Limb (tissue), 2 donors: ENCODE measurements around the gene NYAP2.
A peak's percentile ranks its signal among the peaks of the same experiment; 100 is the strongest.

Source experiments
- DNase-seq, 2 donors: peaks; one replicate each; pipeline ENCODE4 v3.0.0-alpha.2; 2016; ENCODE audit errors: extremely low spot score in 2 of 2

The NYAP2 gene

DNA sequence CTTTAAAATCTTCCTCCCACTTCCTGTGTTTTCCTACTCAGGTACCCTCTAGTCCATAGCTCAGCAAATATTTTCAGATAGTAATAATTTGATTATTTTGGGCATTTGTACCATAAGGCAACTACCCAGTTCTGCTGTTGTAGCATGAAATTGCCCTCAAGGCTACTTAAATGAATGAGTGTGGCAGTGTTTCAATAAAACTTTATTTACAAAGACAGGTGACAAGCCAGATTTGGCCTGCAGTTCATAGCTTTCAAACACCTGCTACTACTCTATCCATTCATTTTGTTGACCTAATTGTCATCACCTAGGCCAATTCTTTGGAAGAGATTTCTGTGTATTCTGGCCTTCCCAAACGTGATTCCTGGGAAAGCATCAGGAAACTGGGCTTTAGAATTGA, 28.9 kb downstream of the NYAP2 start:
- no peak for DNase-seq

DNA sequence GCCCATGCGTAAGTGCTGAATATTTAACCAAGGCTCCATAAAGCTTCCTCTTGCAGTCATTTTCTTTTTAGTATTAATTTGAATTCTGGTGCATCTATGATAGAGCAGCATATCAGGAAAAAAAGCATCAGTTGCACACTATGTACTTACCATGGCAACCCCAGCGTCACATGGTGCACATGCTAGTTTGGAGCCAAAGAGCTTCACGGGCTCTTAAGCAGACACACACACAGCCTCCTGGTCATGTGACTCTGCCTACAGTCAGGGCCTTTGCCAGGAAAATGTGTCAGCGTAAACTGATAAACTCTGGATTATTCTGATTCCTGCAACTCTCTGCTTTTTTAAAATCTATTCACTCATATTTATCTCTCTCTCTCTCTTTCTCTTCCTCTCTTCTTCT, 30.2 kb downstream of the NYAP2 start:
- peak; percentile 42 to 59 for DNase-seq

DNA sequence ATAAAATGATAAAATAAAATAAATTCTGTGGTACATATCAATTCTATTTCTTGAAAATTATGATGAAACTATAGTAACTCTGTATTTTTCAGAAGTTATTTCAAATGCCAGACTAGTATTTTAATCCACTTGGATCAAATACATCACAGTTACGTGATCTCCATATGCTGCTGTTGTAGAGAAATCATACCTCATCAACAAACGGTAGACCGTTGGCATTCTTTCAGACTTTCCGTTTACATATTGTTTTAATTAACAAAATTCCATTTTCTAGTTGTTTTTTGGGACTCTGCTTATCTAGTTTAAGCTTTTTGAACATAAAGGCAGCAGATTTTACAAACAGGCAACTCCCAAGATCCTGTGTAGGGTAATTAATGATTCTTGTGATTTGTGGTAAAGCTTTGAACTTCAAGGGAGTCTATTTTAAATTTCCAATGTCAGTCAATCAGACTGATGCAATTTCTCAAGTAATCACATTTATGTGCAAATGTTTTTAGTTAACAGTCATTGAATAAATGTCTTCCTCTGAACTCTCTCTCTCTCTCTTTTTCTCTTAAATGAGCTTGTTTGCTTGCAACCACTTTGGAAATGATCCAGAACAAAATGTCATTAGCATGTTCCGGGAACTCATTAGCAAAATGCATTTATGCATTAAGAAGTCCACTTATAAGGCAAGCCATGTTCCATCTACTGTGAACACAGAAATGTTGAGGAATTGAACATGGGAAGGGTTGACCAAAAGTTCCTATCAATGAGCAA, 31.8 kb downstream of the NYAP2 start:
- DNase-seq: no peak

DNA sequence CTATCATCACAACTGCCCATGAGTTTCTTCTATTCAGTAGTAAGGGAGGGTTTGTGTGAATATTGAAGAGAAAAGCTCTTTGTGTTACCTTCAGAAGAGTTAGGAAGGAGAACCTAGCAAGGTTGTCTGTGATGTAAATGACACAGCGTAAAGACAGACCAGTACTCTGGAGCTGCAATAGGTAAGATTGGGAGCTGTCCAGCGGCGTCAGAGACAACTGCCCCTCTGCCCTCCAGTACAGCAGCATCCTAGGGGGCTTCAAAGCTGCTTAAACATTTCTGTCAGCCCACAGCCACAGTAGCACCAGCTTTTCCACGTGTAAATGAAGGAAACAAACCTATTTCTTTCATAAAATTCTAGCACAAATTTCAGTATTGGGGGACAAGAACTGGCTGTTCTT, 34.5 kb downstream of the NYAP2 start:
- DNase-seq: no peak

DNA sequence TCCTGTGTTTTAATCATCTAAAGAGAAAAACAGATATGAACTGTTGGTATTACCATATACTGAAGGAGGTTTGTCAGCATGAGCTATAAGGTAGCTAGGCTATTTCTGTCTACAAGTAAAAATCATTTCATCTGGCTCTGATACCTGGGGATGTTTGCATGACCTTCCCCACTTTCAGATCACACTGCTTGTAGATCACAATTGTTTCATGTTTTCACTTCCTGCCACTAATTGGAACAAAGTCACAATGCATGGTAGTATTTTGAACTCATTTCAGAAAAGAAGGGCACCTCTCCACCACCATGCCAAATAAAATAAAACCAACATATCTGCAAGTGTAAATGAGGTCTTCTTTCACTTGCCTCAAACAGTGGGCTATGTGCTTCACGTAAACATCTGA, 37.8 kb downstream of the NYAP2 start:
- DNase-seq: no peak

DNA sequence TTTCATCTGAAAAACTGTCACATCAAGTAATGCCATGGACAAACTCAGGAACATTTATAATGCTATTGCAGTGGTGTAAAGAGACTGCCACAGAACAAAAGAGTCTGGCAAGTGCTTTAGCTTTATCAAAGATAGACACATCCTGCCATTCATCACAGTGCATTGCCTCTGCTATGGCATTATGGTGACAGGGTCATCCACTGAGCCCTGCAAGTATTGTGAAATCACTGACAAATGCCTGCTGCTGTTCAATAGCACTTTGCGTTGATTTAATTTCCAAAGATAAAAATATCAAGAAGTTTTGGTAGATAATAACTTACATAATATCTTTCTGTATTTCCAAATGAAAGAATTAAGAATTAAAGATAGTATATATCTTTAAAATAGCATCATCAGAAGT, 38.7 kb downstream of the NYAP2 start:
- DNase-seq: no peak

DNA sequence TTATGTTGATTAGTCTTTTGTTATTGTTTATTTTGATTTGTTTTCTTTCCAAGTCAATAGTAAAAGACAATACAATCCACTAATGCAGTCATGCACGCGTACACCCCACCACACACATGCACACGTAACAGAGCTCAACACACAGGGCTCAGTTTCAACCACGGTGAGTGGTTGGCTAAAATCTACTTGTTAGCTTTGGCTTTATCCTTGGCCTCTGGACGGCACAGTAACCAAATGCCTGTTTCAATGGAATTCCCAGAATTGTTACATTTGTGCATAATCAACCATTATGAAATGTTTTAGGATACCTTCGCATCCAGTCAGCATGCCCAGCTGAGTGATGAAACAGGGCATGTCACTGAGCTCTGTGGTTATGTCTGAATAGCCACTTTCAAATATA, 53.2 kb downstream of the NYAP2 start:
- DNase-seq: no peak

DNA sequence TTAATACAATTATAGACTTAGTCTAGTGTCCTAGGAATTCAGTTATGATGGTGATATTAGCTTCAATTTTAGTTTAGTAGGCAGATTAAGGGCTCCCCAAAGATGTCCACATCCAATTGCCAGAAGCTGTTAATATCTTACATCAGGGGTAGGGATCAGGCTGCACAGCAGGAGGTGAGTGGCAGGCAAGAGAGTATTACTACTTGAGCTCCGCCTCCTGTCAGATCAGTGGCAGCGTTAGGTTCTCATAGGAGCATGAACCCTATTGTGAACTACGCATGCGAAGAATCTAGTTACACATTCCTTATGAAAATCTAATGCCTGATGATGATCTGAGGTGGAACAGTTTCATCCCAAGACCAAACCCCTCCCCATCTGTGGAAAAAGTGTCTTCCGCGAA, 54.9 kb downstream of the NYAP2 start:
- DNase-seq: no peak

DNA sequence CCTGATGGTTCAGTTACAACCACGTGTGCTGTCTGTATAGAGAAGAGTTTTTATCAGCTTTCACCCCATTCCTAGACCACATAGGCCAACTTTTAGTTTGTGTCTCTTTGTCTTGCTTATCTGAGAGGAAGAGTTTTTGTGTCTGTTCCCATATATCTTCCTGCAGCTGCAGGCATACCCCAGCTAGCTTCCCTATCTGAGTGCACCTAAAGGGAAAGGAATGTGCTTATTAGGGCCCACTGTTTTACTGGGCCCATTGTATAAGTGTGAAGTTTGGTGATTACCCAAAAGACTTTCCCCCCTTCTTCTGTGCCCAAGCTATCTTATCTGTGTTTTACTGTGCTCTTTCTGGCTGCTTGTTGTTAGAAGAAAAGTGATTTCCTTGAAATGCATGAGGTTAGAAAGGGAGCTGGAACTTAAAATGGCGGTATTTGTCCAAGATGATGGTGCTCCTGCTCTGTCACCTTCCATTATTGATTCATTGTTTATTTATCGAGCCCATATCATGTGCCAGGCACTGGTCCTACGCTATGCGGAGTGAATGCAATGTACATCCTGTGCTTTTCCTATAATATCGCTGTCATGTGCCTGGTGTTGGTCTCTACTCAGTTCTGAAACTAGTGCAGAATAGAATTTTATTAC, 57.2 kb downstream of the NYAP2 start:
- no peak for DNase-seq

DNA sequence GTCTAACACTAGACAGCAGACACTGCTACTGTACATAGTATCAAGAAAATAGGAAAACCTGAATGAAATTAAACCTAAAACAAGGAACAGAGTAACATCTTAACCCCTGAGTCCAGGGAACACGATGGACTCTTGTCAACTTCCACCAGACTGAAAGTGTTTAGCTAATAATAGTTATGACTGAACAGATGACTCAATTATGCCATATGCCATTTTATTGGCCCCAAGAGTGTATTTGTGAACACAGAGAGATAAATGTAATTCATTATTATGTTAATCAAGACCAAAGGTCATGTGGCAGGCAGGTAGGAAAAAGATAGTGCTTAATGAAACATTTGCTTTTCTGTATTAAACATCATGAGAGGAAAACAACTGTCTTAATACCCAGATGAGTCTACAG, 58.0 kb downstream of the NYAP2 start:
- DNase-seq: no peak

DNA sequence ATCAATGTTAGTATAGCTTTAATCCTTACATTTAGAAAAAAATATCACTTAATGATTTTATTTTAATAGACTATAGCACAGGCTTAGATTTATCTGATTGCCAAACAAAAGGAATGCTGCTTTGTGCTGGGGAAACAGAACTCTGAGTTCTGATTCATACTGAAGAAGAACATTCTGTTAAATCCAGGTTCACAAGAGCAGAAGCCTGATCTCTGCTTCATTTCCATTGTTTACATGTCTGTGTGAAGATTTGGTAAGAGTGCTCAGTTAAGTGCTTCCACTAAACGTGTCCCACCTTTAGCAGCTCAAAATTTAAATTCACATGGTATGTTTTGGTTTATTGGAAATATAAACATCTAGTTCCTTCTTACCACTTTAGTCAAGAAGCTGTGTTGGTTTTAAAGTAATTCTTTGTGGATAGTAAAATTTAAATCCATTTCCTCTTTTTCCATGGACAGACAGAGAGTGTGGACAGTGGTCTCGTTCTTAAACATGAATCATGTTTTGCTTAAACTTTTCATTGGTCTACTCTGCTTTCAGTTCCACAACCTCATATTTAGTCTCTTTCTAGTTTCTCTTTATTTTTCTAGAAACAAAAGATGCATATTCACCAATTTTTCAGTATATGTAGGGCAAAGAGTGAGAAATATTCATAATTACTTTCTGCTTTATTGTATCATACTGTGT, 59.1 kb downstream of the NYAP2 start:
- DNase-seq: no peak

DNA sequence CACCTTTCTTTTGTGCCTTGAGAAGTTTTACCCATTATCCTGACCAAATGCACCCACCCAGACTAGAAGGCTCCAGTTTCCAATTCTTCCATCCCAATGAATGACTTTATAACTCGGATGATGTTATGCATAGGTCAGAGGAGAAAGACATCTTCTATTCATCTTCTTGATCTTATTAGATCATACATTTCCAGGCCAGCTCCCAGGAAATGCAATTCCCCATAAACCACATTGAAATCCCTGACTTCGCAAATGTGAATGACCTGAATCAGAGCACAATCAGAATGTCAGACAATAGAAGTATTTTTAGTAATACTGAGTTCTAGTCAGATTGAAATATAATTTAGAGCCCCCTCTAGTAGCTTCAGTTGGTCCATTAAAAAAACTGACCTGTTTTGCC, 62.9 kb downstream of the NYAP2 start:
- no peak for DNase-seq

DNA sequence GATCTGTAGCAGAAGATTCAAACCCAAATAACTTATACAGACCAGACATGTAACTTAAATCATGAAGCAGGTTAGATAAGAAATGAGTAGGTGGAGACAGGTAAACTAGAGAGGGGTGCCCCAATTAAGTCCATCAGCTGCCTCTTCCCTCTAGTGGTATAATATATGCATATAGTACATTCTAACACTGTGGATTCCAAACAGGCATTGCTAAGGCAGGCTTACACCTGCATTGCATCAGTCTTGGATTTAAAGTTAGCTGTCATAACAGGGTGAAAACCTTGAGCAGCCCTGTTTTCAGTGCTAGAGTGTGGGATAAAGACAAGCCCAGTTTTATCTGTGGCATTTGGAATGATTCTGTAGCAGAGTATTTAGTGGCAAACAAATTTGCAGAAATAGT, 63.4 kb downstream of the NYAP2 start:
- no peak for DNase-seq

DNA sequence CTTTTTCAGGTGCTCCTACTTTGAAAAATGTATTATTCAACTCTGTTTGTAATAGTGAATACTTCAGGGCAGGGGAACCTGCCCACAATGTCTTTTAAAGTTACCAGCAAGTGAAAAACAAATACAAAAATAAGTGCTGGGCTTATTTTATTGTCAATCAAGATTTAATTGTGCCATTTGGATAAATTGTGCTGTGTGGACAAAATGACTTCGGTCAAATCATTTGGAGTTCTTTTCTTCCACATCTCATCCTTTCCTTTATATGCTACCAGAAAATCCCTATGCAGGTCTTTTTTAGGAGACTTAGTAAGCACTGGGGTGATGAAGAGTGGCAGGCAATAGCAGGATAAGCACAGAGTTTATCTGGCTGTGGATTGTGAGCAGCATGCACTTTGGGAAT, 63.9 kb downstream of the NYAP2 start:
- no peak for DNase-seq

DNA sequence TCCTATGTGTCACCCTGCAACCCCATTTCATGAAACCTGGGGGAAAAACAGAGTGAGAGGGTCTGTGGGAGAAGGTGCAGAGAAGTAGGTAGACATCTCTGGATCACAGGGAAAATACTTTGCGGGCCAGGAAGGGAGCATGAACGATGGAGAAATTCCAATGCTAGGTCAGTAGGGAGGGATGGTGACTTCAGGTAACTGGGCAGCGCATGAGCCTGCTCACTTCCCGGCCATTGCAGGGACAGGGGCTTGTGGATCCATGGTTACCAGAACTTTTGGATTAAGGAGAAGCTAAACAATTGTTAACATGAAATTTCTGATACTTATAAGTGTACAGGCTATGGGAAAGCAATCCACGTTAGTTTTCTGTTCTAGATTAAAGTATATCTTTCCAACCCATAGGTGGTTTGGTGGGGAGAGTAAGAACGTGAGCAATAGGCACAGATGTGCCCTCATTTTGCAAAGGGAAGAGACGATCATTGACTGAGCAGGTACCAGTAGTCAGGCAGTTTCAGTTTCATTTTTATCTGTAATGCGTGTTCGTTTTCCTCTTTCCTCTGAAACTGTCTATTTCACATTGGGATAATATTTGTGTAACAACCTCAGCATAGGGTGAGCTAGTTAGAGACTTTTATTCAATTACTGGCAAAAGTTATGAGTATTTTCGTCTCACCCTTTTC, 65.0 kb downstream of the NYAP2 start:
- DNase-seq: no peak

DNA sequence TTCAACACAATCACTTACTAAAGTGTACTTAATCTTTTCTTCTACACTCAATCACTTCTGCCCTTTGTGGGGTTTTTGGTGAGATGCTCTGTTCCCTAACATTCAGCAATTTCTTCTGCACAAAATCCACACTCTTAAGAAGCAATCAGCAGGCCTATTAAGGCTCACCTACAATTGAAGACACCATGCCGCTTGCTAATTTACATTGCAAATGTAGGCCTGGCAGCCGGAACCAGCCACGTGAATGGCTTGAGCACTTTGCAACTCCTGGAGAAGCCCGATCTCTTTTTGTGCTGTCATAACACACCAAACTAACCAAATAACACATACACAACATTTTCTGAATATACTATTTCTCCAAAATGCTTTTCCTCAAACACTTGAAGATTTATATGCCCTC, 66.3 kb downstream of the NYAP2 start:
- no peak for DNase-seq

DNA sequence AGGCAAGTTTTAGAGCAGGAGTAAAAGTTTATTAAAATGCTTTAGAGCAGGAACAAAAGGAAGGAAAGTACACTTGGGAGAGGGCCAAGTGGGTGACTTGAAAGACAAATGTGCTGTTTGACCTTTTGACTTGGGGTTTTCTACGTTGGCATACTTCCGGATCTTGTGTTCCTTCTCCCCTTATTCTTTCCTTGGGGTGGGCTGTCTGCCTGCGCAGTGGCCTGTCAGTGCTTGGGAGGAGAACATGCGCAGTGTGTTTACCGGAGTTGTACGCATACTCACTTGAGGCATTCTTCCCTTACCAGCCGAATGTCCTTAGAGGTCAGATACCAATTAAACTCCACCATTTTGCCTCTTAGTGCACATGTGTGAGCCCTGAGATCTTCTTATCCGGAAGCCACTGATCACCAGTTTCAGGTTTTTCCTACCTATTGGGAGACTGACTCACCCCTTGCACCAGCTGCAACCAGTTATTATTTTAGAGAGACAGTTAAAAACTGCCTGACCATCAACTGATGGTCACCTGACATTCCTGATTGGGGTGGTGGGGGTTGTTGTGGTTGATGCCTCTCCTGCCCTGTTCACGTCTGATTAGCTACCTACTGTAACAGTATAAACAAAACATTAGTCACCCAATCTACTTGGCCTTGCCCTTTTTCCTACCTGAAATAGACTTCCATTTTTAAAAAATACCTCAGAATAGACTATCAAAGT, 67.5 kb downstream of the NYAP2 start:
- no peak for DNase-seq

DNA sequence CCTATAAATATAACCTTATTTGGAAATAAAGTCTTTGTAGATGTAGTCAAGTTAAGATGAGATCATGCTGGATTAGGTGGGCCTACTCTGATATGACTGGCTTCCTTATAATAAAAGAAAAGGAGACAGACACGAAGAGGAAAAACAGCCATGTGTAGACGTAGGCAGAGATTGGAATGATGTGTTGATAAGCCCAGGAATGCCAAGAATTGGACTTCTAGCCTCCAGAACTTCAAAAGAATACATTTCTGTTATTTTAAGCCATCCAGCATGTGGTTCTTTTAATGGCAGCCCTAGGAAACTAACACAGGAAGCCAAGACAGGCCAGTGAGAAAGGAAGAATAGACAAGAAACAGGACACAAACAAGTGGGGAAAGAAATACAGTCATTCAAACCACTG, 68.6 kb downstream of the NYAP2 start:
- no peak for DNase-seq

DNA sequence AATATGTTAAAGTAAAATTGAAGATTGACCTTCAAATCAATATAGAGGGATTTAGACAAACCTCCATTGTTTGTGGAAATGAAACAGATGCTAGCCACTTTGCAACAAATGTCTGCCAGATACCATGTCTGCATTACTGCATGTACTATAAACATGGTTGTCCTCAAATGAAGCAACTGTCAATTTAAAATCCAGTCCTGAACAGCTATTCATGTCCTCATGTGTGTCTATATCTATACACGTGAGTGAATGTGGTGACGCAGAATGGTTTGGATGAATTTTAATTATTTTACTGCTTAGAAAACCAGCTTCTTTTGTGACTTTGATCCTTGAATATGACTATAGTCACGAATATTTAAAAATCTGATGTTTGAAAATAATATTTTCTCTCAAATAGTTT, 71.5 kb downstream of the NYAP2 start:
- DNase-seq: no peak

DNA sequence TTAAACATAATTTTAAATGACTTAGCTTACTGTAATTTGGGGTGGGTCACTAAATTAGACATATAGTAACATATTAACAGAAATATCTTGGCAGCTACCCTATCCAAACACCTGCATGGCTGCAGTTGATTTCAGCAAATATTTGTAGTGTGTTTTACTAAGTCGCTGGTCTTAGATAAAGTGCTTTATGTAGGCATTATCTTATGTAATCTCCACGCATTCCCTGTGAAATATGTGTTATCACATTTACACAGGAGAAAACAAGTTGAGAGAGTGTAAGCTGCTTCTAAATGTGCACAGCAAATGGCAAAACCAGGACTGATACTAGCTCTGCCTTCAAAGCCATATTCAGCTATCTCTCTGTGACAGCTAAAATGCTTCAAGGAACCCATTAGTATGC, 72.0 kb downstream of the NYAP2 start:
- DNase-seq: no peak

DNA sequence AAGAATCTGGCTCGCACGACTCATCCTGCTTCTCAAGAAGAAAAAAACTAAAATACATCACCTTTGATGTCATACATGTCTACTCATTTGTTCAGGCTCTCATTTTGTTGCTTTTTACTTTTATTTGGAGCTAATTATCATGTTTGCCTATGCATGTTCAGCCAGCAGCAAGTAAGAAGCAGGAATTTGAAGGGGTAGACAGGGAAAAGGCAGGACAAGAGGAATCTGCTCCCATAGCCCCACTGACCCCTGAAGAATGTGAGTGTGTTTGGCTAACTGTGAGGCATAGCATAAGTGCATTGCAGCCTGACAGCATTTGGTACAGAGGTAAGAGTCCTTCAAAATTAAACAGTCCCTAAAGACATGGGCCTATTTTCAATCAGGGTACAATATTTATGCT, 72.7 kb downstream of the NYAP2 start:
- no peak for DNase-seq

DNA sequence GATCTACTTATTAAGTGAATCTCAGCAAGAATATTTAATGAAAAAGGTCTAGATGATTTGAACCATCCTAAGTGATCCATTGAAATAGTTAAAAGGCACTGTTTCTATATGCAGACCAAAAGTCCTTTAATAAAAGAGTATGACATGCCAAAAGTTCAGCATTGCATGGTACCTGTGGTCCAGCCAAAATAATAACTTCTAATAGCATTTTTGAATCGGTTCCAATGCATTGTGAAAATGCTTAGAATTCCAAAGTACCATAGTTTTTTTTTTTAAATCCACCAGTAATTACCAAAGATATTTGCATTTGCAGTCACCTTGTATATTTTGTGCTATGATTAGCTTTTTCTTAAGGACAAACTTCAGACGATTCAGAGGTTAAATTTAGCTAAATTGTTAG, 79.9 kb downstream of the NYAP2 start:
- DNase-seq: no peak
